HepG2 (cell line): ENCODE data around the gene GTPBP6. TPM values are rescaled to one million over a fixed set of nuclear protein-coding genes. Genes with fewer than 3 reads are reported as not detected.

ENCODE experiments used
- ATAC-seq: fragments of 200-7000 bp; cut with Tn5 transposase; 3 replicates; pipeline ENCODE4 v1.9.1; 2020; ENCODE audit warnings: mild to moderate bottlenecking, moderate library complexity
- BruUV-seq: library from RNA; stranded (reverse); fragments of 400-500 nt; replicated peaks from 2 replicates; lab custom pipeline; 2021; lab: Mats Ljungman, UMichigan
- CTCF ChIA-PET: fragments of 300-600 bp; formaldehyde crosslinking; extraction: SDS; loops from one replicate; lab custom pipeline; 2021; ENCODE audit warnings: low total read pairs, inconsistent platforms, low intra/inter-chr PET ratio; lab: Yijun Ruan, JAX
- POLR2A ChIA-PET: fragments of 350-600 bp; sonication (Branson Sonifier 250); formaldehyde crosslinking; loops from one replicate; lab custom pipeline; 2020; ENCODE audit warnings: antibody characterized with exemption, inconsistent platforms; lab: Yijun Ruan, JAX
- DNase-seq: peaks from one replicate; pipeline ENCODE4 v3.0.0-alpha.2; 2015; ENCODE audit warnings: low spot score
- FAIRE-seq: peaks from 3 replicates; lab custom pipeline; 2011; peaks lifted over from hg19 to GRCh38; lab: Jason Lieb, UNC
- H2AFZ ChIP-seq: one replicate; pipeline ENCODE4 v1.6.1; 2011; ENCODE audit warnings: low read length, inconsistent platforms
- H3K27ac ChIP-seq: fragments of 300-600 bp; 3 replicates; pipeline ENCODE4 v1.8.0; 2011; ENCODE audit warnings: mixed run types, mild to moderate bottlenecking, mixed read lengths, low read length, inconsistent platforms; ENCODE audit not compliant: insufficient read depth; ENCODE audit errors: extremely low read length
- H3K27me3 ChIP-seq, 2 experiments: fragments of 200-600 bp in 1 of 2; 2 replicates in 1 of 2; 3 replicates in 1 of 2; pipeline versions ENCODE4 v1.6.0 to v1.8.0; 2011; ENCODE audit warnings: low read length in 2 of 2, mild to moderate bottlenecking in 2 of 2, moderate library complexity in 2 of 2, inconsistent platforms in 1 of 2; ENCODE audit not compliant: insufficient read depth in 2 of 2, control insufficient read depth in 1 of 2
- H3K36me3 ChIP-seq, 2 experiments: fragments of 200-600 bp in 1 of 2; replicated peaks in 1 of 2; 2 replicates in 1 of 2; 3 replicates in 1 of 2; pipeline versions ENCODE4 v1.5.1 to v1.8.0; 2011; ENCODE audit warnings: low read length in 2 of 2, inconsistent platforms in 1 of 2; ENCODE audit not compliant: insufficient read depth in 2 of 2, control insufficient read depth in 1 of 2
- H3K4me1 ChIP-seq: 2 replicates; pipeline ENCODE4 v1.5.1; 2012; ENCODE audit warnings: low read length, inconsistent platforms; ENCODE audit not compliant: insufficient read depth
- H3K4me2 ChIP-seq: 2 replicates; pipeline ENCODE4 v1.6.0; 2011; ENCODE audit warnings: low read depth, low read length, inconsistent platforms
- H3K4me3 ChIP-seq, 3 experiments: fragments of 200-600 bp in 1 of 3; sonication (generic), shearing (Covaris generic) in 1 of 3; replicated peaks in 1 of 3; 2 replicates each; pipeline ENCODE4 v1.5.1; 2011 to 2016; ENCODE audit warnings: low read length in 3 of 3, inconsistent platforms in 2 of 3, low read depth in 2 of 3, mild to moderate bottlenecking in 2 of 3, control low read depth in 1 of 3, mixed read lengths in 1 of 3; ENCODE audit not compliant: insufficient read depth in 1 of 3
- H3K79me2 ChIP-seq: one replicate; pipeline ENCODE4 v1.6.1; 2011; ENCODE audit warnings: low read length, inconsistent platforms; ENCODE audit not compliant: insufficient read depth
- H3K9ac ChIP-seq: 2 replicates; pipeline ENCODE4 v1.6.0; 2011; ENCODE audit warnings: mild to moderate bottlenecking, low read depth, low read length, inconsistent platforms; ENCODE audit not compliant: insufficient read depth
- H3K9me3 ChIP-seq: 2 replicates; pipeline ENCODE4 v1.5.1; 2012; ENCODE audit warnings: mild to moderate bottlenecking, low read length
- H4K20me1 ChIP-seq: 2 replicates; pipeline ENCODE4 v1.6.0; 2011; ENCODE audit warnings: inconsistent platforms, mild to moderate bottlenecking, low read length, moderate library complexity; ENCODE audit not compliant: insufficient read depth
- BRF2 ChIP-seq: sonication (generic); formaldehyde crosslinking; IDR thresholded peaks from 2 replicates; pipeline ENCODE4 v1.8.1; 2022; ENCODE audit warnings: mild to moderate bottlenecking, missing genetic modification reagents
- HDAC2 ChIP-seq: sonication (generic); formaldehyde crosslinking; IDR thresholded peaks from 2 replicates; pipeline ENCODE4 v1.4.0; 2020; ENCODE audit warnings: missing genetic modification reagents
- IKZF4 ChIP-seq: sonication (generic); formaldehyde crosslinking; IDR thresholded peaks from 2 replicates; pipeline ENCODE4 v1.5.1; 2020; ENCODE audit warnings: borderline replicate concordance, mild to moderate bottlenecking, low read depth, missing genetic modification reagents; ENCODE audit errors: not compliant biosample characterization
- KDM5B ChIP-seq: sonication (generic); formaldehyde crosslinking; IDR thresholded peaks from 2 replicates; pipeline ENCODE4 v1.4.0; 2020; ENCODE audit warnings: missing genetic modification reagents, mild to moderate bottlenecking, borderline replicate concordance
- MTF2 ChIP-seq: sonication (generic); formaldehyde crosslinking; IDR thresholded peaks from 2 replicates; pipeline ENCODE4 v1.5.0; 2020; ENCODE audit warnings: missing genetic modification reagents, borderline replicate concordance
- PHF21A ChIP-seq: sonication (generic); formaldehyde crosslinking; IDR thresholded peaks from 2 replicates; pipeline ENCODE4 v1.5.0; 2020; ENCODE audit warnings: mild to moderate bottlenecking, missing genetic modification reagents
- SRSF4 ChIP-seq: fragments of 200-400 bp; formaldehyde crosslinking; IDR thresholded peaks from one replicate; pipeline ENCODE4 v1.6.1; 2018; ENCODE audit warnings: mild to moderate bottlenecking, low read depth, low read length, moderate library complexity; ENCODE audit not compliant: poor library complexity, severe bottlenecking
- ZNF33B ChIP-seq: sonication (generic); formaldehyde crosslinking; IDR thresholded peaks from 2 replicates; pipeline ENCODE4 v1.5.1; 2020; ENCODE audit warnings: mild to moderate bottlenecking, missing genetic modification reagents
- ZNF546 ChIP-seq: sonication (generic); formaldehyde crosslinking; conservative IDR thresholded peaks from 2 replicates; pipeline ENCODE4 v1.8.1; 2023; ENCODE audit warnings: mild to moderate bottlenecking, missing genetic modification reagents
- WGBS: methylation state at CpG from one replicate; pipeline ENCODE4 v1.1.6; 2017; ENCODE audit warnings: low lambda C conversion rate; 5-methylcytosine and 5-hydroxymethylcytosine counted together
- in situ Hi-C: cut with HindIII; loops from 2 replicates; pipeline ENCODE4 v1.10.0; 2017; ENCODE audit warnings: low pct_unique_long_range_greater_than_20kb; ENCODE audit not compliant: extremely low pct_ligation_motif_present
- intact Hi-C: fragments of 100-400 bp; cut with micrococcal nuclease; formaldehyde crosslinking; loops from one replicate; pipeline ENCODE4 v1.10.0; 2022; ENCODE audit not compliant: unreplicated experiment
- polyA plus RNA-seq, 8 experiments: library from polyadenylated mRNA; depleted of rRNA in 3 of 8; stranded (reverse) in 7 of 8; unstranded in 1 of 8; fragments of >200 nt; fragmentation: Illumina TruSeq in 4 of 8; extraction: Trizol in 4 of 8; gene quantifications; 2 replicates each; pipeline versions ENCODE4 v1.2.1 to v1.2.3, GENCODE V29; 2011 to 2016; ENCODE audit warnings: low read depth in 4 of 8, missing spikeins in 1 of 8, mixed read lengths in 1 of 8; ENCODE audit not compliant: insufficient read depth in 1 of 8
- total RNA-seq, 5 experiments: library from RNA; depleted of rRNA; stranded (reverse); fragments of >200 nt; fragmentation: Illumina TruSeq; extraction: Trizol; gene quantifications; 2 replicates each; pipeline ENCODE4 v1.2.3, GENCODE V29; 2016; ENCODE audit warnings: low read depth in 1 of 5
- TF ChIP-seq, protein P1 (sequence below): fragments of 450-650 bp; IDR thresholded peaks from 2 replicates; pipeline ENCODE4 v1.6.1; 2017

Gene GTPBP6
- total and polyA plus RNA-seq, 2 of the 13 experiments (the other 11 are each of a cell fraction or from before 2014, with no cell fraction given) = 20.2 to 39.6 TPM

- intact Hi-C loops (no loop called here), in situ Hi-C loops (no loop called here)
- ATAC-seq (no peak), FAIRE-seq (no peak)
- no peak overlapping the region for H2AFZ ChIP-seq
- CTCF ChIA-PET = no interaction called here
- H4K20me1 ChIP-seq = no peaks in the 10 kb centered on the region
- H3K27me3 ChIP-seq = no peaks in the 10 kb centered on the region
- no peaks in the 10 kb centered on the region for H3K4me1 ChIP-seq
- H3K9ac ChIP-seq = no peak overlapping the region
- H3K9me3 ChIP-seq = no peaks in the 10 kb centered on the region
- TF ChIP-seq PHF21A (CRISPR knock-in tag) (no peak), KDM5B (CRISPR knock-in tag) (no peak), BRF2 (CRISPR knock-in tag) (no peak), MTF2 (CRISPR knock-in tag) (no peak), ZNF33B (CRISPR knock-in tag) (no peak), IKZF4 (no peak), SRSF4 (no peak), HDAC2 (no peak), ZNF546 (CRISPR knock-in tag) (no peak)
- TF ChIP-seq, protein P1, sequence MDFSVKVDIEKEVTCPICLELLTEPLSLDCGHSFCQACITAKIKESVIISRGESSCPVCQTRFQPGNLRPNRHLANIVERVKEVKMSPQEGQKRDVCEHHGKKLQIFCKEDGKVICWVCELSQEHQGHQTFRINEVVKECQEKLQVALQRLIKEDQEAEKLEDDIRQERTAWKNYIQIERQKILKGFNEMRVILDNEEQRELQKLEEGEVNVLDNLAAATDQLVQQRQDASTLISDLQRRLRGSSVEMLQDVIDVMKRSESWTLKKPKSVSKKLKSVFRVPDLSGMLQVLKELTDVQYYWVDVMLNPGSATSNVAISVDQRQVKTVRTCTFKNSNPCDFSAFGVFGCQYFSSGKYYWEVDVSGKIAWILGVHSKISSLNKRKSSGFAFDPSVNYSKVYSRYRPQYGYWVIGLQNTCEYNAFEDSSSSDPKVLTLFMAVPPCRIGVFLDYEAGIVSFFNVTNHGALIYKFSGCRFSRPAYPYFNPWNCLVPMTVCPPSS = no peak
- TF ChIP-seq, all 625 proteins: peak for 0
- DNase-seq = no peak
- H3K27ac ChIP-seq = no peak overlapping the region
- no peak overlapping the region for H3K4me2 ChIP-seq
- WGBS = 92% methylated on average over 14 of the region's 14 CpGs
- H3K36me3 ChIP-seq = peaks cover 5 to 10% of the 10 kb centered on the region in 2 experiments; a peak in 3 of 5 replicates
- H3K4me3 ChIP-seq = no peak overlapping the region
- H3K79me2 ChIP-seq = no peaks in the 10 kb centered on the region
- POLR2A ChIA-PET = no interaction called here
- no TSS peak for BruUV-seq
Measured at GRCh38 chrX:357035-357692, 38.6 kb upstream of the GTPBP6 start.
